GM18907 (cell line): ENCODE results near the gene PCDHGC5.

Experiments
- ATAC-seq: cut with Tn5 transposase; IDR thresholded peaks from one replicate; pipeline ENCODE4 v1.9.1; 2021; ENCODE audit warnings: mild to moderate bottlenecking, moderate library complexity; ENCODE audit not compliant: unreplicated experiment

PCDHGC5 gene

GRCh38 chr5:141488591-141489561 lies at the start of gene PCDHGC5:
Gene PCDHGC5 (plus strand): TSS chr5:141489081. CDS start chr5:141489241, 160 bp downstream.
- ATAC-seq, result no peak

GRCh38 chr5:141439411-141440141 lies 49.3 kb upstream of the PCDHGC5 start:
- no peak for ATAC-seq

- no peak for ATAC-seq
Measured at GRCh38 chr5:141440341-141440740, 48.5 kb upstream of the PCDHGC5 start.

GRCh38 chr5:141441571-141442170 lies 47.2 kb upstream of the PCDHGC5 start:
- ATAC-seq, result no peak

GRCh38 chr5:141465351-141465750 lies 23.5 kb upstream of the PCDHGC5 start:
- no peak for ATAC-seq

DNA sequence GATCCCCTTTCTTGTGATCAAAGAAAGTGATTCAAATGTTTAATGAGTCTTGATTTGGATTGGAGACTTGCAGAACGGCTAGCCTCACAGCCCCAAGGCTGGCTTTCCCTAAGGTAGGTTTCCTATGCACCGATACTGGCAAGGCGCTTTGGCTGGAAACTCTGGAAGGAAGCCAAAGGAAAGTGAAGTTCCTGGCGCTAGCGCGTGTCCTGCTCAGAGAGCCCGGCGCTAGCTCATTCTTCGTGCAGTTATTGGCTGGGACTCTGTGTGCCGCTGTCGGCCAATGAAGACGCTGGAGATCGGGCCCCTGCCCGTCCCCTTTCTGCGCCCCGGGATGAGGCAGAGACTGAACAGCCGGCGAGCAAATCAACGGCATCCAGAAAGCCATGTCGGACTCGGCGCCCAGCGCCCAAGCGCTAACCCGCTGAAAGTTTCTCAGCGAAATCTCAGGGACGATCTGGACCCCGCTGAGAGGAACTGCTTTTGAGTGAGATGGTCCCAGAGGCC lies 13.2 kb upstream of the PCDHGC5 start, which contains the start of gene PCDHGC3:
PCDHGC3 (plus strand) TSS at position 342 of the 507 bp plus-strand sequence; CDS start at position 493, 151 bp downstream.
- peak; percentile 98 for ATAC-seq

GRCh38 chr5:141476132-141476911 lies 12.6 kb upstream of the PCDHGC5 start:
- peak; percentile 35 for ATAC-seq

DNA sequence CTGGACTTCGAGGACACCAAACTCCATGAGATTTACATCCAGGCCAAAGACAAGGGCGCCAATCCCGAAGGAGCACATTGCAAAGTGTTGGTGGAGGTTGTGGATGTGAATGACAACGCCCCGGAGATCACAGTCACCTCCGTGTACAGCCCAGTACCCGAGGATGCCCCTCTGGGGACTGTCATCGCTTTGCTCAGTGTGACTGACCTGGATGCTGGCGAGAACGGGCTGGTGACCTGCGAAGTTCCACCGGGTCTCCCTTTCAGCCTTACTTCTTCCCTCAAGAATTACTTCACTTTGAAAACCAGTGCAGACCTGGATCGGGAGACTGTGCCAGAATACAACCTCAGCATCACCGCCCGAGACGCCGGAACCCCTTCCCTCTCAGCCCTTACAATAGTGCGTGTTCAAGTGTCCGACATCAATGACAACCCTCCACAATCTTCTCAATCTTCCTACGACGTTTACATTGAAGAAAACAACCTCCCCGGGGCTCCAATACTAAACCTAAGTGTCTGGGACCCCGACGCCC lies 11.8 kb upstream of the PCDHGC5 start:
- ATAC-seq, result no peak

DNA sequence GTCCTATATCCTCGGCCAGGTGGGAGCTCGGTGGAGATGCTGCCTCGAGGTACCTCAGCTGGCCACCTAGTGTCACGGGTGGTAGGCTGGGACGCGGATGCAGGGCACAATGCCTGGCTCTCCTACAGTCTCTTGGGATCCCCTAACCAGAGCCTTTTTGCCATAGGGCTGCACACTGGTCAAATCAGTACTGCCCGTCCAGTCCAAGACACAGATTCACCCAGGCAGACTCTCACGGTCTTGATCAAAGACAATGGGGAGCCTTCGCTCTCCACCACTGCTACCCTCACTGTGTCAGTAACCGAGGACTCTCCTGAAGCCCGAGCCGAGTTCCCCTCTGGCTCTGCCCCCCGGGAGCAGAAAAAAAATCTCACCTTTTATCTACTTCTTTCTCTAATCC lies 11.1 kb upstream of the PCDHGC5 start:
- no peak for ATAC-seq

DNA sequence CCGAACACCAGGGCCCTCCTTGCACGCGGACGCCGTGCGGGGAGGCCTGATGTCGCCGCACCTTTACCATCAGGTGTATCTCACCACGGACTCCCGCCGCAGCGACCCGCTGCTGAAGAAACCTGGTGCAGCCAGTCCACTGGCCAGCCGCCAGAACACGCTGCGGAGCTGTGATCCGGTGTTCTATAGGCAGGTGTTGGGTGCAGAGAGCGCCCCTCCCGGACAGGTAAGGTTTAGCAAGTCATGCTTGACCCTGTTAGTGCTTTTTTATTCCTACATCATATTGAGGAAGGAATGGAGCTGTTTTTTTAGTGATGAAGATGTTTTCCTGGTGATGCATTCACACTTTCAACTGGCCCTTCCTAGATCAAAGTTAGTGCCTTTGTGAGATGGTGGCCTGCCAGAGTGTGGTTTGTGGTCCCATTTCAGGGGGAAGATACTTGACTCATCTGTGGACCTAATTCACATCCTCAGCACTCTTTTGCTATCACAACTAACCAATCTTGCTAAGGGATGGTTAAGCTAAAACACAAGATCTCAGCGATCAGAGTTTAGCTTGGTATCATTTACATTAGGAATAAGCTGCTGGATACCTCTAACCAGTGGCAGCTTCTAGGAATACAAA lies 10.4 kb upstream of the PCDHGC5 start:
- no peak for ATAC-seq

DNA sequence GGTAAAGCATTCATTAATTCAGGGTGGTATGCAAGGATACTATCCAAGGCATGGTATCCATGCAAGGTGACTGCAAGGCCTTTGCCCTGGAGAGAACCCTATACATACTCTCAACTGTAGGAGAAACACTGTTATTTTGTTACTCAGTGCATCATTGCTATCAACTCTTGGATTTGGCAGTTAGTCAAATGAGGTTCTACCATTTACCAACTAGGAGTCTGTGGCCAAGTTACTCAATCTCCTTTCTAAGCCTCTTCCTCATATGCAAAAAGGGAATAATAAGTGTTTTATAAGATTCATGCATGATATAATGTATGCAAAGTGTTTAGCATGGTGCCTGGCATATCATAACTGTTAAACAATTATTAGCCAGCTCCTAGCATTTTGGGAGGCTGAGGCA lies 9.1 kb upstream of the PCDHGC5 start:
- no peak for ATAC-seq

DNA sequence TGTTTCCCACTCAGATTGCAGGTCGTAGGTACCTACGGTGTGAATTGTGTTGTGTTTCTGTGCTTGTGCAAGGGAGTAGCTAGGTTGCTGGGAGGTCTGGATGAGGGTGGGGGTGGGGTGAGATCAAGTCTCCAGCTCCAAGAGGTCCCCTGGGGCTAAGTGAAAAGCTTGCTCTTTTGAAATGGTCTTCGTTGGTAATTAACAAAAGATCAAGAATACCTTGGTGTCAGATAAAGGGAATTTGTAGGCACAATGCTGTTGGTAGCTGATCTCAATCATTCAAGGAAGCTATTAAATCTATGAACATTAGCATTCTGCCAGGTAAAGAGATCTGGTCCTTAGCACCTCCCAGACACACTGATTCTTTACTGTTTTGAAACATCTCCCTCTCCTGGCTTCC lies 5.0 kb upstream of the PCDHGC5 start:
- no peak for ATAC-seq

DNA sequence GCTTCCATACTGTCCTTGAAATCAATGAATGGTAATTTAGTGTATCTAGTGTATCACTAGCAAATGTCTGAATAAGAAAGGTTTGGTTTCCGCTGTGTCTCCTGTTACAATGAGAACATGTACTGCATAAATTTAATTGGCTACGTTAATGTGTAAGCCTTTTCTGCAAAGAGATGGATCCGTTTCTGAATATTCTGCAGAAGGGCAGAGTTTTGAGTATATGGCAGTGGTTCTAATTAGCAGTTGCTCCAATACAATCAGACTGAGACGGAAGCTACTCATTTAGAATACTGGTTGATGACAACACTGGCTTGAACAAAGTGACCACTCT lies 4.6 kb upstream of the PCDHGC5 start:
- no peak for ATAC-seq

DNA sequence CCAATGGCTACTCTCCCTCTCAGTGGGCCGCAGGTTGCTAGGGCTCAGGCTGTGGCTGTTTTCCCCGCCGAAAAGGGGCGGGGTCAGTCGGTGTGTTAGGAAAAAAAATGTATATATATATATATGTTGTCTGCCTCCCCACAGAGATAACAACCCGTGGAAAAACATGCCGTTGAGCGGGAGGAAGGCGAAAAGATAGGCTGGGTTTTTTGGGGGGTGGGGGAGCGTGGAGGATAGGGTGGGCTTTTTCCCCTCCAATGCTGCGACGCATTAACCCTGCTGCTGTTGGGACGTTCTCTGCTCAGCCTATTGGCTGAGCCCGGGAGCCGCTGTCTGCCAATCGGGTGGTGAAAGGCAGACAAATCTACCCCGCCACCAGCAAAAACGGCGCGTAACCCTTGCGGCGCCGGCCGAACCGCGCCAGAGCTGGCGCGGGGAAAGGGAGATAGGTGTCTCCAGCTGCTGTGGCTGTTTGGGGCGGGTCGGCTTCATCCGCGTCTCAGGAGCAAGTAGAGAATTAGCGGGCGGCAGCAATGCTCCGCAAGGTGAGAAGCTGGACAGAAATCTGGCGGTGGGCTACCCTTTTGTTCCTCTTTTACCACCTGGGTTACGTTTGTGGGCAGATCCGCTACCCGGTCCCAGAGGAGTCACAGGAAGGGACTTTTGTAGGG lies 4.1 kb upstream of the PCDHGC5 start, which contains the start of gene PCDHGC4:
PCDHGC4 (plus strand) TSS at position 390 of the 671 bp plus-strand sequence; CDS start at position 534, 144 bp downstream.
- no peak for ATAC-seq

DNA sequence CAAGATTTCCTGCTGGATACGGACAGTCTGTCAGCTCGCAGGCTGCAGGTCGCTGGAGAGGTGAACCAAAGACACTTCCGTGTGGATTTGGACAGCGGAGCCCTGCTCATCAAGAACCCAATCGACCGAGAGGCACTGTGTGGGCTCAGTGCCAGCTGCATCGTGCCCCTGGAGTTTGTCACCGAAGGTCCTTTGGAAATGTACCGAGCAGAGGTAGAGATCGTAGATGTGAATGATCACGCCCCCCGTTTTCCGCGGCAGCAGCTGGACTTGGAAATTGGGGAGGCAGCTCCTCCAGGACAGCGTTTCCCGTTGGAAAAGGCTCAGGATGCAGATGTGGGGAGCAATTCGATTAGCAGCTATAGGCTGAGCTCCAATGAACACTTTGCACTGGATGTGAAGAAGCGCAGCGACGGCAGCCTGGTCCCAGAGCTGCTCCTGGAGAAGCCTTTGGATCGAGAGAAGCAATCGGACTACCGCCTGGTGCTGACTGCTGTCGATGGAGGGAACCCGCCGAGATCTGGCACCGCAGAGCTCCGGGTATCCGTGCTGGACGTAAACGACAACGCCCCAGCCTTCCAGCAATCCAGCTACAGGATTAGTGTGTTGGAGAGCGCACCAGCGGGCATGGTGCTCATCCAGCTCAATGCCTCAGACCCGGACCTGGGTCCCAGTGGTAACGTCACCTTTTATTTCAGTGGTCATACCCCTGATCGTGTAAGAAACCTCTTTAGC lies 3.4 kb upstream of the PCDHGC5 start:
- no peak for ATAC-seq

- ATAC-seq, result no peak
Measured at GRCh38 chr5:141486091-141486490, 2.8 kb upstream of the PCDHGC5 start.

- ATAC-seq, result no peak
Measured at GRCh38 chr5:141487131-141487530, 1.8 kb upstream of the PCDHGC5 start.

DNA sequence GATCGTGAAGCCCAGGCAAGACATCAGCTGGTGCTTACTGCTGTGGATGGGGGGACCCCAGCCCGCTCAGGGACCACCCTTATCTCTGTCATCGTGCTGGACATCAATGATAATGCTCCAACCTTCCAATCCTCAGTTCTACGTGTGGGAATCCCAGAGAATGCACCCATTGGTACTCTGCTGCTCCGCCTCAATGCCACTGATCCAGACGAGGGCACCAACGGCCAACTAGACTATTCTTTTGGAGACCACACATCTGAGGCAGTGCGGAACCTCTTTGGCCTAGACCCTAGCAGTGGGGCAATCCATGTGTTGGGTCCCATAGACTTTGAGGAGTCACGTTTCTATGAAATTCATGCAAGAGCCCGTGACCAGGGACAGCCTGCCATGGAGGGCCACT lies 960 bp downstream of the PCDHGC5 start:
- ATAC-seq, result no peak
